Tibial nerve (tissue), 4 donors: ENCODE data around the gene TAGLN3.

Experiments
- CTCF ChIP-seq, 5 experiments: fragments of 200-600 bp in 3 of 5; fragments of 450-650 bp in 2 of 5; sonication (generic) in 3 of 5; IDR thresholded peaks; one replicate each; pipeline ENCODE4 v1.5.1; 2016 to 2019; ENCODE audit warnings: antibody characterized with exemption in 5 of 5, mild to moderate bottlenecking in 3 of 5, moderate library complexity in 2 of 5
- EP300 ChIP-seq, 2 donors: sonication (generic); formaldehyde crosslinking; IDR thresholded peaks; one replicate each; pipeline ENCODE4 v1.6.1; 2017; ENCODE audit warnings: antibody characterized with exemption in 2 of 2, mild to moderate bottlenecking in 1 of 2
- POLR2A ChIP-seq, 2 donors: fragments of 450-650 bp; IDR thresholded peaks; one replicate each; pipeline ENCODE4 v1.6.1; 2017; ENCODE audit warnings: antibody characterized with exemption in 2 of 2, mild to moderate bottlenecking in 2 of 2, moderate library complexity in 2 of 2

- TF ChIP-seq CTCF (IDR thresholded peaks at IDR 0.05) (no peak), EP300 (IDR thresholded peaks at IDR 0.05) (no peak), POLR2A (IDR thresholded peaks at IDR 0.05) (no peak)
These were observed 47.7 kb upstream of the TAGLN3 start for GRCh38 chr3:111951032-111951431.
